H1 (cell line): ENCODE data around the gene BIN2. TPM values are rescaled to one million over a fixed set of nuclear protein-coding genes. Genes with fewer than 3 reads are reported as not detected.

Experiments
- CTCF ChIA-PET: fragments of 300-600 bp; sonication (Branson Sonifier 250); formaldehyde crosslinking; loops from one replicate; lab custom pipeline; 2021; ENCODE audit not compliant: partially characterized antibody; lab: Charles Lee
- POLR2A ChIA-PET: fragments of 300-600 bp; sonication (Branson Sonifier 250); formaldehyde crosslinking; loops from one replicate; lab custom pipeline; 2021; ENCODE audit warnings: inconsistent platforms; ENCODE audit not compliant: partially characterized antibody; lab: Charles Lee
- DNase-seq, 2 experiments: peaks; one replicate each; pipeline versions ENCODE4 v3.0.0 to v3.0.0-alpha.2; 2010 to 2022; ENCODE audit warnings: low spot score in 2 of 2, low read depth in 1 of 2, mixed read lengths in 1 of 2
- FAIRE-seq: peaks from 2 replicates; lab custom pipeline; 2011; peaks lifted over from hg19 to GRCh38; lab: Jason Lieb, UNC
- H2AFZ ChIP-seq: 2 replicates; pipeline ENCODE4 v1.8.1; 2012; ENCODE audit warnings: low read length, inconsistent platforms
- H2AK5ac ChIP-seq: 2 replicates; pipeline ENCODE4 v1.6.1; 2013; ENCODE audit warnings: low read depth, low read length
- H2BK120ac ChIP-seq: replicated peaks from 2 replicates; pipeline ENCODE3; 2013; ENCODE audit warnings: low read depth, low read length, inconsistent platforms
- H2BK12ac ChIP-seq: 2 replicates; pipeline ENCODE4 v1.6.1; 2013; ENCODE audit warnings: low read depth, low read length
- H2BK15ac ChIP-seq: 2 replicates; pipeline ENCODE4 v1.6.1; 2013; ENCODE audit warnings: low read length
- H2BK20ac ChIP-seq: 2 replicates; pipeline ENCODE4 v1.6.1; 2013; ENCODE audit warnings: low read length
- H2BK5ac ChIP-seq: 2 replicates; pipeline ENCODE4 v1.6.1; 2013; ENCODE audit warnings: low read depth, low read length
- H3K14ac ChIP-seq: 2 replicates; pipeline ENCODE4 v1.6.1; 2013; ENCODE audit warnings: inconsistent platforms; ENCODE audit not compliant: insufficient read length
- H3K18ac ChIP-seq: 2 replicates; pipeline ENCODE4 v1.6.1; 2013; ENCODE audit warnings: low read length; ENCODE audit errors: extremely low read depth
- H3K23ac ChIP-seq: 2 replicates; pipeline ENCODE4 v1.6.1; 2013; ENCODE audit warnings: inconsistent platforms; ENCODE audit not compliant: insufficient read length
- H3K23me2 ChIP-seq: 2 replicates; pipeline ENCODE4 v1.6.1; 2013; ENCODE audit warnings: low read depth, low read length
- H3K27ac ChIP-seq: 2 replicates; pipeline ENCODE4 v1.6.1; 2011; ENCODE audit warnings: low read depth, low read length, inconsistent platforms
- H3K27me3 ChIP-seq, 4 experiments: replicated peaks in 1 of 4; 1 replicate in 1 of 4; 2 replicates in 3 of 4; pipeline versions ENCODE4 v1.6.1 to v1.8.1; 2011 to 2013; ENCODE audit warnings: low read length in 3 of 4, mild to moderate bottlenecking in 3 of 4, inconsistent platforms in 2 of 4, mixed read lengths in 2 of 4, moderate library complexity in 1 of 4; ENCODE audit not compliant: control insufficient read depth in 3 of 4, insufficient read depth in 3 of 4; ENCODE audit errors: extremely low read depth in 1 of 4
- H3K36me3 ChIP-seq, 4 experiments: 2 replicates each; pipeline versions ENCODE4 v1.6.1 to v1.8.1; 2011 to 2013; ENCODE audit warnings: mild to moderate bottlenecking in 4 of 4, low read length in 3 of 4, moderate library complexity in 2 of 4, control low read depth in 1 of 4, inconsistent platforms in 1 of 4; ENCODE audit not compliant: insufficient read depth in 4 of 4, control insufficient read depth in 2 of 4
- H3K4ac ChIP-seq: replicated peaks from 2 replicates; pipeline ENCODE3; 2013; ENCODE audit warnings: low read length, low read depth, mixed read lengths, inconsistent platforms; ENCODE audit not compliant: insufficient read length
- H3K4me1 ChIP-seq, 4 experiments: replicated peaks in 1 of 4; 1 replicate in 1 of 4; 2 replicates in 3 of 4; pipeline versions ENCODE4 v1.6.1 to v1.8.1; 2011 to 2013; ENCODE audit warnings: low read length in 3 of 4, inconsistent platforms in 2 of 4, mixed read lengths in 1 of 4; ENCODE audit not compliant: insufficient read depth in 4 of 4, control insufficient read depth in 3 of 4
- H3K4me2 ChIP-seq, 2 experiments: 2 replicates each; pipeline versions ENCODE4 v1.6.1 to v1.8.1; 2011 to 2013; ENCODE audit warnings: low read depth in 2 of 2, low read length in 2 of 2, control low read depth in 1 of 2, inconsistent platforms in 1 of 2, mild to moderate bottlenecking in 1 of 2; ENCODE audit not compliant: insufficient read depth in 1 of 2
- H3K4me3 ChIP-seq, 4 experiments: fragments of 200-600, 300-600 bp in 1 of 4; sonication (generic), shearing (Covaris generic), sonication (Bioruptor Twin) in 1 of 4; 2 replicates each; pipeline versions ENCODE4 v1.5.1 to v1.8.1; 2011 to 2016; ENCODE audit warnings: low read length in 4 of 4, low read depth in 3 of 4, control low read depth in 2 of 4, inconsistent platforms in 2 of 4, mild to moderate bottlenecking in 2 of 4, mixed read lengths in 1 of 4, moderate library complexity in 1 of 4; ENCODE audit not compliant: insufficient read depth in 2 of 4; ENCODE audit errors: extremely low read depth in 1 of 4
- H3K56ac ChIP-seq: replicated peaks from 2 replicates; pipeline ENCODE3; 2013; ENCODE audit warnings: low read depth, mild to moderate bottlenecking, mixed read lengths, low read length, inconsistent platforms; ENCODE audit not compliant: insufficient read length
- H3K79me1 ChIP-seq: 2 replicates; pipeline ENCODE4 v1.6.1; 2013; ENCODE audit warnings: low read depth, low read length, control low read depth
- H3K79me2 ChIP-seq, 2 experiments: 2 replicates each; pipeline versions ENCODE4 v1.6.1 to v1.8.1; 2012 to 2013; ENCODE audit warnings: low read length in 2 of 2, mild to moderate bottlenecking in 2 of 2, inconsistent platforms in 1 of 2; ENCODE audit not compliant: insufficient read depth in 2 of 2, control insufficient read depth in 1 of 2
- H3K9ac ChIP-seq, 4 experiments: replicated peaks in 1 of 4; 1 replicate in 1 of 4; 2 replicates in 3 of 4; pipeline versions ENCODE4 v1.6.1 to v1.8.1; 2011 to 2013; ENCODE audit warnings: low read depth in 3 of 4, low read length in 3 of 4, control low read depth in 2 of 4, mild to moderate bottlenecking in 2 of 4, moderate library complexity in 2 of 4, inconsistent platforms in 1 of 4; ENCODE audit errors: extremely low read depth in 1 of 4
- H3K9me3 ChIP-seq, 2 experiments: 2 replicates each; pipeline versions ENCODE4 v1.6.1 to v1.8.1; 2012 to 2013; ENCODE audit warnings: mild to moderate bottlenecking in 2 of 2, moderate library complexity in 2 of 2, control low read depth in 1 of 2, inconsistent platforms in 1 of 2, low read depth in 1 of 2, low read length in 1 of 2, mixed read lengths in 1 of 2; ENCODE audit not compliant: insufficient read depth in 2 of 2
- H4K20me1 ChIP-seq, 2 experiments: replicated peaks in 1 of 2; 2 replicates each; pipeline versions ENCODE3 to v1.8.1; 2011 to 2013; ENCODE audit warnings: inconsistent platforms in 2 of 2, low read length in 2 of 2, mild to moderate bottlenecking in 1 of 2; ENCODE audit not compliant: insufficient read depth in 2 of 2, control insufficient read depth in 1 of 2
- H4K5ac ChIP-seq: 2 replicates; pipeline ENCODE4 v1.6.1; 2013; ENCODE audit warnings: low read length, low read depth, mixed read lengths, inconsistent platforms; ENCODE audit not compliant: insufficient read length
- H4K8ac ChIP-seq: 2 replicates; pipeline ENCODE4 v1.8.0; 2013; ENCODE audit warnings: mild to moderate bottlenecking, moderate library complexity, low read length, inconsistent platforms; ENCODE audit not compliant: insufficient read depth; ENCODE audit errors: extremely low read depth
- H4K91ac ChIP-seq: replicated peaks from 2 replicates; pipeline ENCODE3; 2013; ENCODE audit warnings: low read length, mixed read lengths, inconsistent platforms; ENCODE audit not compliant: insufficient read length
- CHD2 ChIP-seq: IDR thresholded peaks from 2 replicates; pipeline ENCODE4 v1.6.1; 2012; ENCODE audit warnings: low read length, improper control_type of control experiment
- E2F6 ChIP-seq: IDR thresholded peaks from 2 replicates; pipeline ENCODE4 v1.6.1; 2012; ENCODE audit warnings: inconsistent platforms
- EP300 ChIP-seq, 2 experiments: IDR thresholded peaks; 1 replicate in 1 of 2; 2 replicates in 1 of 2; pipeline ENCODE4 v1.6.1; 2011 to 2012; ENCODE audit warnings: low read depth in 2 of 2, low read length in 2 of 2, mild to moderate bottlenecking in 2 of 2, borderline replicate concordance in 1 of 2, inconsistent platforms in 1 of 2, moderate library complexity in 1 of 2
- EZH2 ChIP-seq: fragments of 200-600 bp; sonication (generic); IDR thresholded peaks from 2 replicates; pipeline ENCODE4 v1.7.1; 2012; ENCODE audit warnings: low read depth, mild to moderate bottlenecking, moderate library complexity, low read length, inconsistent platforms; ENCODE audit not compliant: severe bottlenecking
- JUN ChIP-seq: IDR thresholded peaks from 2 replicates; pipeline ENCODE4 v1.6.1; 2011; ENCODE audit warnings: low read depth, mild to moderate bottlenecking, improper control_type of control experiment, low read length
- NRF1 ChIP-seq: IDR thresholded peaks from 2 replicates; pipeline ENCODE4 v1.6.1; 2011; ENCODE audit warnings: mild to moderate bottlenecking, low read depth, low read length, improper control_type of control experiment
- PHF8 ChIP-seq: fragments of 200-600 bp; sonication (generic); conservative IDR thresholded peaks from 2 replicates; pipeline ENCODE4 v1.7.1; 2012; ENCODE audit warnings: low read depth, mild to moderate bottlenecking, inconsistent platforms, low read length, moderate library complexity
- RBBP5 ChIP-seq: IDR thresholded peaks from 2 replicates; pipeline ENCODE4 v1.7.1; 2012; ENCODE audit warnings: low read depth, mild to moderate bottlenecking, inconsistent platforms, low read length, moderate library complexity, borderline replicate concordance
- RFX5 ChIP-seq: IDR thresholded peaks from 2 replicates; pipeline ENCODE4 v1.6.1; 2011; ENCODE audit warnings: low read depth, low read length, improper control_type of control experiment, borderline replicate concordance
- RXRA ChIP-seq: IDR thresholded peaks from 2 replicates; pipeline ENCODE4 v1.6.1; 2011; ENCODE audit warnings: low read depth, mild to moderate bottlenecking, low read length, moderate library complexity; ENCODE audit not compliant: insufficient read depth
- TAF1 ChIP-seq: IDR thresholded peaks from 2 replicates; pipeline ENCODE4 v1.6.1; 2011; ENCODE audit warnings: mild to moderate bottlenecking, low read depth, low read length
- TBP ChIP-seq: IDR thresholded peaks from 2 replicates; pipeline ENCODE4 v1.6.1; 2011; ENCODE audit warnings: low read depth, low read length, improper control_type of control experiment
- TEAD4 ChIP-seq: IDR thresholded peaks from 2 replicates; pipeline ENCODE4 v1.6.1; 2012; ENCODE audit warnings: low read depth, low read length, inconsistent platforms, mixed read lengths
- YY1 ChIP-seq: IDR thresholded peaks from 2 replicates; pipeline ENCODE4 v1.6.1; 2011; ENCODE audit warnings: low read depth, mild to moderate bottlenecking, low read length
- WGBS, 2 experiments: shearing (Covaris generic) in 1 of 2; methylation state at CpG; one replicate each; pipeline versions ENCODE4 v1.1.6 to v1.1.7; 2013 to 2015; ENCODE audit warnings: low lambda C conversion rate in 2 of 2, mixed read lengths in 2 of 2, inconsistent platforms in 1 of 2, low coverage in 1 of 2, missing lambda C conversion rate in 1 of 2; ENCODE audit not compliant: insufficient replicate concordance in 2 of 2, insufficient coverage in 1 of 2, insufficient read length in 1 of 2; ENCODE audit errors: extremely low coverage in 1 of 2, missing lambda C conversion rate in 1 of 2; 5-methylcytosine and 5-hydroxymethylcytosine counted together
- polyA plus RNA-seq, 7 experiments: library from polyadenylated mRNA; depleted of rRNA in 3 of 7; stranded (reverse) in 5 of 7; unstranded in 2 of 7; fragments of >200 nt in 5 of 7; fragments of 200-250 nt in 2 of 7; gene quantifications; 1 replicate in 5 of 7; 2 replicates in 1 of 7; 4 replicates in 1 of 7; pipeline versions ENCODE4 v1.2.1 to v1.2.3, GENCODE V29; 2011 to 2013; ENCODE audit warnings: missing spikeins in 2 of 7, mixed read lengths in 2 of 7
- total RNA-seq: library from RNA; stranded (reverse); fragmentation: NEBNext Ultra II Directional; extraction: Animal tissue kit (Norgen Biotek cat#: 25700); gene quantifications from 2 replicates; pipeline ENCODE4 v1.2.1, GENCODE V29; 2021

The BIN2 gene
- total and polyA plus RNA-seq, 2 of the 8 experiments (the other 6 are each of a cell fraction or from before 2014, with no cell fraction given): not detected

DNA sequence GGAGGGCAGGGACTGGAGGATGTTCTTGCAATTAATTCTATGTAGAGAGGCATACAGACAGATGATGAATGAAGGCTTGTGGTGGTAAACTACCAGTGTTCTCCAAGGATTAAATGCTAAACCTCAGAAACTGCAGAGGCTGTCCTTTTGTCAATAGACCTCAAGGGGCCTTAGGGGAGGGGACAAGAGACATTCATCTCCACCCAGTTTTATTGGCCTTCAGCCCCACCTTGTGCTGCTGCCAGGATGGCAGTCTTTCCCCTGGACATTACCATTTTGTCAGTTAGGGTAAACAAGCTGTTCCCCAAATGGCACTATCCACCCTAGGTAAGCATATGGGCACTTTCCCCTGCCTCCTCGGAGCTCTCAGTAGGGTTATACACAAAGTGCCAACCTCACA lies 48.9 kb downstream of the BIN2 start:
- H2AFZ ChIP-seq: no peak overlapping the region
- no peak overlapping the region for H3K4me2 ChIP-seq
- FAIRE-seq: no peak
- no peak for TF ChIP-seq NRF1
- TF ChIP-seq E2F6: no peak
- no peak for TF ChIP-seq TAF1
- no peak for TF ChIP-seq CHD2
- TF ChIP-seq TEAD4: no peak
- TF ChIP-seq EP300 (IDR thresholded peaks at IDR 0.05; ENCODE audit: borderline replicate concordance in 1 of 2, low read depth in 2 of 2, low read length in 2 of 2): no peak
- TF ChIP-seq JUN: no peak
- TF ChIP-seq EZH2: no peak
- no peak for TF ChIP-seq PHF8
- TF ChIP-seq RFX5: no peak
- TF ChIP-seq RXRA: no peak
- TF ChIP-seq YY1: no peak
- TF ChIP-seq RBBP5: no peak
- no peak for TF ChIP-seq TBP

More for the DNA sequence above, 48.9 kb downstream of the BIN2 start:
- CTCF ChIA-PET: interaction anchor here (0.6 to 5.0 kb wide), 7 partner anchors 8 to 269 kb away, joined by 3 to 31 read pairs (median 3); no protein-coding TSS in a partner anchor
- H3K14ac ChIP-seq: no peak overlapping the region
- no peak overlapping the region for H2BK5ac ChIP-seq
- peaks cover 0 to 11% (median 8%) of the 10 kb centered on the region in 4 experiments; a peak in 6 of 7 replicates for H3K27me3 ChIP-seq
- 89% methylated on average over 1 of the region's 1 CpG; no CpG with 5 or more reads in 1 of the 2 experiments for WGBS, 2 experiments
- no peak overlapping the region; the same call in 1 of the 2 replicates for H2AK5ac ChIP-seq
- H3K36me3 ChIP-seq: no peaks in the 10 kb centered on the region
- DNase-seq: no peak
- H3K79me1 ChIP-seq: no peaks in the 10 kb centered on the region
- H2BK12ac ChIP-seq: no peak overlapping the region
- peaks cover 5% of the 10 kb centered on the region; the same call in 1 of the 2 replicates for H3K23me2 ChIP-seq
- H3K23ac ChIP-seq: peak overlapping the region; percentile 40
- no peak overlapping the region for H2BK20ac ChIP-seq
- H3K4me3 ChIP-seq: no peak overlapping the region
- no peak overlapping the region for H3K18ac ChIP-seq
- H3K9me3 ChIP-seq: no peaks in the 10 kb centered on the region
- H3K56ac ChIP-seq: no peak overlapping the region
- no peak overlapping the region for H3K9ac ChIP-seq
- POLR2A ChIA-PET: interaction anchor here (0.8 to 1.8 kb wide), 2 partner anchors 9 to 192 kb away, joined by 3 to 6 read pairs; partner anchors contain the start of gene CSRNP2
- H4K8ac ChIP-seq: no peak overlapping the region
- H3K79me2 ChIP-seq: no peaks in the 10 kb centered on the region
- no peak overlapping the region for H3K27ac ChIP-seq
- no peak overlapping the region for H4K91ac ChIP-seq
- no peaks in the 10 kb centered on the region for H4K20me1 ChIP-seq
- H2BK15ac ChIP-seq: no peak overlapping the region
- H4K5ac ChIP-seq: no peak overlapping the region
- peaks cover 0 to 3% (median 0%) of the 10 kb centered on the region in 4 experiments; a peak in 3 of 7 replicates for H3K4me1 ChIP-seq
- no peak overlapping the region for H2BK120ac ChIP-seq
- no peak overlapping the region for H3K4ac ChIP-seq
